GM21825 (cell line): ENCODE data around the gene DEFB113.

Experiments used
- ATAC-seq: cut with Tn5 transposase; IDR thresholded peaks from one replicate; pipeline ENCODE4 v1.9.1; 2021; ENCODE audit warnings: mild to moderate bottlenecking, moderate library complexity; ENCODE audit not compliant: unreplicated experiment

The DEFB113 gene

DNA sequence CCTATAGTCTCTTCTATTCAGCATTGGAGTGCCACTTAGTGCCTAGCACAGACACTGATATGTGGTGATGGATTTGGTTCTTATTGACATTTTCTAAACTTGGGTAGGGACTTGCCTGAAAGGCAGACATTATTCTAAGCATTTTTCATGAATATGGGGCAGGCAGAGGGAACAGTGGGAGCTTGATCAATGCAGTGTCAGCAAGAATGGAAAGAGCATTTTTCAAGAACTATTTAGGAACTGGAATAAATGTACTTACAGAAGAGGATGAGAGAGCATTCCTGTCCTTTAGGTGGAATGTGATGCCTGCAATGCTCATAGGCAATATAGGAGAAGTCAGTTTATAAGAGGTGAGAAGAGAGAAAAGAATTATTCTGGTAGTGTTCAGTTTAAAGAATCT lies 31.6 kb downstream of the DEFB113 start:
- ATAC-seq = no peak

GRCh38 chr6:49937017-49937416 lies 32.4 kb downstream of the DEFB113 start:
- ATAC-seq = no peak

- no peak for ATAC-seq
Measured at GRCh38 chr6:49935387-49935786, 34.0 kb downstream of the DEFB113 start.

DNA sequence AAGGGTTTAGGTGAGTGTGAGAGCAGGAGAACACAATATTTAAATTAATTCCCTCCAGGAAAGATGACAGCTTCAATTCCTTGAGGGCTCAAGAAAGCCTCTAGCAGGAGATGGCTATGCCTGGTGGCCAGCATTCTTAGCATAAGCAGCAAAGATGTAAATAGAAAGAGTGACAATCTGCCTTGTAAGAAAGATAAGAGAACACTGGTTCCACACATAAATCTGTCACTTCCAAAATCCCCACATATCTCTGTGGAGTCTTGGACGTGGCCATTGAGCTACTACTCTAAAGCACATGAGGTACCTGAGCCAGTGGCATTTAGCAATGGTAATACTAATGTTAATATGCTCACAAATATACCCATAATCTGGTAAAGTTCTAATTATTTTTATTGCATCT lies 34.7 kb downstream of the DEFB113 start:
- no peak for ATAC-seq

DNA sequence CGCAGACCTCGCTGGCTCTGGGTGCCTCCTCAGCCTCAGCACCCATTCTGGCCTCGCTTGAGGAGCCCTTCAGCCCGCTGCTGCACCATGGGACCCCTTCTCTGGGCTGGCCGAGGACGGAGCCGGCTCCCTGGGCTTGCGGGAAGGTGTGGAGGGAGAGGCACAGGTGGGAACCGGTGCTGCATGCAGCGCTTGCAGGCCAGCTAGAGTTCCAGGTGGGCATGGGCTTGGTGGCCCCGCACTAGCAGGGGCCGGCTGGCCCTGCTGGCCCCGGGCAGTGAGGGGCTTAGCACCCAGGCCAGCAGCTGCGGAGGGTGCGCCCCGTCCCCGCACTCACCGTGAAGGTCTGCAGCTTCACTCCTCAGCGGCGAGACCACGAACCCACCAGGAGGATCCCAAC lies 35.9 kb downstream of the DEFB113 start:
- no peak for ATAC-seq

- no peak for ATAC-seq
Measured at GRCh38 chr6:49929340-49929739, 40.1 kb downstream of the DEFB113 start.

GRCh38 chr6:49923826-49924225 lies 45.6 kb downstream of the DEFB113 start:
- no peak for ATAC-seq

DNA sequence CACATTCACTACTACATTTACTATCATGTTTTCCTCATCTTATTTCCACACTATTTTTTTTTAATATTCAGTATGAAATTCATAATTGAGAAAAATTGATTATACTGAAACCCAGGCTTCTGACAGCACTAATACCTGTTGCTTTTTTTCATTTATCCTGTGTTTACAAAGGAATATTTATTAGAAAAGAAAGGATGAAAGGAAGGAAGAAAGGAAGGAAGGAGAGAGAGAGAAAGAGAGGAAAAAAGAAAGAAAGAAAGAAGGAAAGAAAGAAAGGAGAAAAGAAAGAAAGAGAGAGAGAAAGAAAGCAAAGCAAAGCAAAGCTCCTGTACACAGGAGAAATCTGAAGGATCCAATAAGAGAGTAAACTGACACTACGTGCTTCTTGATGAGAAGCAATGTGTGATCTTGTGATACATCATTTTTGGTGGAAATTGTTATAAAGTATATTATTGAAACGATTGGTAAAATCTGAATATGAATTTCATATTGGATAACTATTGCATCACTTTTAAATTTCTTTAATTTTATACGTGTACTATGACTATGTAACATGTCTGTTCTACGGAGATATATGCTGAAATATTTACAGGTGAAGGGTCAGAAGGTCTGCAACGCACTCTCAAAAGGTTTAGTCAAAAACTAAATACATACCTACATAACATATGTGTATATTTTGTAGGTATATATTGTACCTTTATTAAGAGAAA lies 49.3 kb downstream of the DEFB113 start:
- ATAC-seq = no peak

DNA sequence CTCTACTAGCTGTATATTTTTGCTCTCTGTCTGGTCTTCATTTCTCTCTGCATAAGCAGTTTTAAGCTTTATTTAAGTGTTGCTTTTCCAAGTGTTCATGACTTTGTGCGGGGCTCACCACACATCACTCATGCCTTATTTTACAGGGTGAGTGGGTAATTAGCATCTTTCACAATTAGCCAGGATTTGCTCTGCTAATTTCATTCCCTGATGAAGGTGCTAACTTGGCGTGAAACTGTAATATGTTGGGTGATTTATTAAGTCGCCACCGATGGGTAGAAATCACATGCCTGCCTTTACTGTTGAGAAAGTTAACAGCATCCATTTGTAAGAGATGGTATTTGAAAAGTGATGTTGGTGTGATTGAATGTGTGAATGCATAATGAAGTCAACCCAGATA lies 50.2 kb downstream of the DEFB113 start:
- no peak for ATAC-seq

DNA sequence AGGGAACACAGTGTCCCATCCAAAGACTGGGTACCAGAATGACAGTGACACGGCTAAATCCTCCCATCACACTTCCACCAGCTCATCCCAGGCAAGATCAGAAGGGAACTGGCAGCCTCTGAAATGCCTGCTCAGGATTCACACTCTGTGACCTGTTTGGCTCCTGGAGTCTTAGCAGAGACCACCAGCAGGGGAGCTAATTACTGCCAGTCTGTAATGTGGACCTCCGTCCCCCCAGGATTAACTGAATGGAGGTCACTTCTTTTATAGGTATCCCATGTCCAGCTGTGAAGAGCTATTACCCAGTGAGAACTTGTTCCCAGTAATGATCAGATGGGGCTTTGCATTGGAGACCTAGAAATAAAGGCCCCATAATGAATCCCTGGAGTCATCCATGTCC lies 50.6 kb downstream of the DEFB113 start:
- no peak for ATAC-seq
